Cardiac septum (tissue), 1 donor: ENCODE results near the gene ZAR1. TPM values are rescaled to one million over a fixed set of nuclear protein-coding genes. Genes with fewer than 3 reads are reported as not detected.
"Not testable (repeated sequence)": the region's sequence is repeated elsewhere in the genome, so short reads cannot be mapped to it uniquely, and the experiment has no call there.

ENCODE experiments used
- DNase-seq: peaks from one replicate; pipeline ENCODE4 v3.0.0-alpha.2; 2020; ENCODE audit warnings: low spot score
- intact Hi-C: fragments of 100-400 bp; cut with DNase I; formaldehyde crosslinking; loops from one replicate; pipeline ENCODE4 v1.14.0; 2022
- long read RNA-seq: library from polyadenylated mRNA; unstranded; transcript quantifications from one replicate; pipeline ENCODE4 v2.0.0, GENCODE V29; 2021
- total RNA-seq: library from RNA; stranded (reverse); fragmentation: NEBNext Ultra II Directional; extraction: Animal tissue kit (Norgen Biotek cat#: 25700); gene quantifications from one replicate; pipeline ENCODE4 v1.2.1, GENCODE V29; 2021
- donor health status: DM: no; HTN: no; CAD: no.

The ZAR1 gene, protein sequence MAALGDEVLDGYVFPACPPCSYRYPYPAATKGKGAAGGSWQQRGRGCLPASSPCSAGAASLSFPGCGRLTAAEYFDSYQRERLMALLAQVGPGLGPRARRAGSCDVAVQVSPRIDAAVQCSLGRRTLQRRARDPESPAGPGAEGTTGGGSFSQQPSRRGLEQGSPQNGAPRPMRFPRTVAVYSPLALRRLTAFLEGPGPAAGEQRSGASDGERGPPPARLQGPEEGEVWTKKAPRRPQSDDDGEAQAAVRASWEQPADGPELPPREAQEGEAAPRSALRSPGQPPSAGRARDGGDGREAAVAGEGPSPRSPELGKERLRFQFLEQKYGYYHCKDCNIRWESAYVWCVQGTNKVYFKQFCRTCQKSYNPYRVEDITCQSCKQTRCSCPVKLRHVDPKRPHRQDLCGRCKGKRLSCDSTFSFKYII
- total RNA-seq = not detected
- long read RNA-seq = 0 reads

DNA sequence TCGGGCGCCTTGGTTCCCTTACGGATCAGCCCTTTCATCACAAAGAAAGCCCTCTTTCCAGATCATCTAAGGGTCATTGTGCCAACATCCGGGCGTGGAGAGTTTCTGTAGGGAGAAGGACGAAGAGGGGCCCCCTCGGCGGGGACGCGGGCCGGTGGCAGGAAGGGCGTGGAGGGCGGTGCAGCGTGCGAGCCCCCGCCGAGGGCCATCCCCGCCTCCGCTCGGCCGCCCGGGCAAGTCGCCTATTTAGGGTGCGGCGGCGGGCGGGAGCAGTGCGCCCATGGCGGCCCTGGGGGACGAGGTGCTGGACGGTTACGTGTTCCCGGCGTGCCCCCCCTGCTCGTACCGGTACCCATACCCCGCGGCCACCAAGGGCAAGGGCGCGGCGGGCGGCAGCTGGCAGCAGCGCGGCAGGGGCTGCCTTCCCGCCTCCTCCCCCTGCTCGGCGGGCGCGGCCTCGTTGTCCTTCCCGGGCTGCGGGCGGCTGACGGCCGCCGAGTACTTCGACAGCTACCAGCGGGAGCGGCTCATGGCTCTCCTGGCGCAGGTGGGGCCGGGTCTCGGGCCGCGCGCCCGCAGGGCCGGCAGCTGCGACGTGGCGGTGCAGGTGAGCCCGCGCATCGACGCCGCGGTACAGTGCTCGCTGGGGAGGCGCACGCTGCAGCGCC lies at the start of gene ZAR1:
Gene ZAR1, plus strand, starts transcription at position 241 of the 668 bp plus-strand sequence. Its CDS starts 40 bp downstream, at position 281.
- DNase-seq = no peak
- intact Hi-C loops = no loop called here

DNA sequence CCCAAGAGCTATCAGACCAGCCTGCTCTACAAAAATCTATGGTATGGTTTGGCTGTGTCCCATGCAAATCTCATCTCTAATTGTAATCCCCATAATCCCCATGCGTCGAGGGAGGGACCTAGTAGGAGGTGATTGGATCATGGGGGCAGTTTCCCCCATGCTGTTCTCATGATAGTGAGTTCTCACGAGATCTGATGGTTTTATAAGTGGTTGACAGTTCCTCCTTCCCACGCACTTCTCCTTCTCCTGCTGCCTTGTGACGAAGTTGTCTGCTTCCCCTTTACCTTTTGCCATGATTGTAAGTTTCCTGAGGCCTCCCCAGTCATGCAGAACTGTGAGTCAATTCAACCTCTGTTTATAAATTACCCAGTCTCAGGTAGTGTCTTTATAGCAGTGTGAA lies 49.1 kb upstream of the ZAR1 start:
- DNase-seq = not testable (repeated sequence)
- intact Hi-C loops = loop anchor here (10.0 kb wide), 1 partner anchor 524 kb away; no protein-coding TSS in a partner anchor

DNA sequence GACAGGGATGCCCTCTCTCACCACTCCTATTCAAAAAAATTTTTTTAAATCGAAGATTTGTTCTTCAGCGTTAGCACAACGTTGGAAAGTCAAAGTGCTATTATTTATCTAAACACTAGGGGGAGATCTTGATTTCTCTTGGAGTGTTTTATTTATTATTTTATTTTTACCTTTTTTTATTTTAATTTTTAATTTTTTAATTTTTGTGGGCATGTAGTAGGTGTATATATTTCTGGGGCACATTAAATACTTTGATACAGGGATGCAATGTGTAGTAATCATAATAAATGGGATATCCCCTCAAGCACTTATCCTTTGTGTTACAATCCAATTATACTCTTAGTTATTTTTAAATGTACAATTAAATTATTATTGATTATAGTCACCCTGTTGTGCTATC lies 44.3 kb upstream of the ZAR1 start:
- no peak for DNase-seq
- intact Hi-C loops = loop anchor here (10.0 kb wide), 1 partner anchor 519 kb away; no protein-coding TSS in a partner anchor

DNA sequence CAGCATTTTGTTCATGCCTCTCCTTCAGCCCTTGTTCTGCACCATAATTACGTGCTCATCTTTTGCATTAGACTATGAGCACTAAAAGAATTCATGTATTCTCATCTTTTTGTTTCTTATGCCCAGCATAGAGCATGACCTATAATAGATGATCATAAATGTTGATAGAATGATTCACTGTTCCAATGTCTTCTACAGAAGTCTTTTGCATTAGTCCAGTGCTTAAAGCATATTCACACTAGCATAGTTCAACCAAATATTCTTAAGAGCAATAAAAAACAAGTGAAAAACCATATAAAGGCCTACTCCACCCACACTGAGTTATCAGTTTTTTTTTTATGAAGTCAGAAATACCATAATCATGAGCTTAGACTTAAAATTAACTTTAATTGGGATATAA lies 43.4 kb upstream of the ZAR1 start:
- DNase-seq = no peak
- intact Hi-C loops = loop anchor here (10.0 kb wide), 1 partner anchor 518 kb away; no protein-coding TSS in a partner anchor

DNA sequence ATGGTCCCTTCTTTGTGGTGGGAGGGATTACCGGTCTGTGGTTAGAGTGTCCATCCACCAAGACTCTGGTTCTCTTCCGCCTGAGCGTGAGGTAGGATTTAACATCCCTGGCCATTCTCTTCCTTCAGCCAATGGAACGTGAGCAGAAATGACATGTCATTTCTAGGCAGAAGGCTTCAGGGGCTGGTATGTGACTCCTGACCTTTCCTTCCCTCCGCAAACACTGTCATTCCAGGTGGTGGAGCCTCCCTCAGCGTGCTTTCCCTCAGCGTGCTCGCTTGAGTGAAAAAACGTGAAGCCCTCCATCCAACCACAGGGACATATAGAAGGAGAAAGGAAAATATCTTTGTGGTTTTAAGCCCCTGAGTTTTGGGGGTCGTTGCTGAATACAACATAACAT lies 40.9 kb upstream of the ZAR1 start:
- intact Hi-C loops = loop anchor here (10.0 kb wide), 1 partner anchor 516 kb away; no protein-coding TSS in a partner anchor

DNA sequence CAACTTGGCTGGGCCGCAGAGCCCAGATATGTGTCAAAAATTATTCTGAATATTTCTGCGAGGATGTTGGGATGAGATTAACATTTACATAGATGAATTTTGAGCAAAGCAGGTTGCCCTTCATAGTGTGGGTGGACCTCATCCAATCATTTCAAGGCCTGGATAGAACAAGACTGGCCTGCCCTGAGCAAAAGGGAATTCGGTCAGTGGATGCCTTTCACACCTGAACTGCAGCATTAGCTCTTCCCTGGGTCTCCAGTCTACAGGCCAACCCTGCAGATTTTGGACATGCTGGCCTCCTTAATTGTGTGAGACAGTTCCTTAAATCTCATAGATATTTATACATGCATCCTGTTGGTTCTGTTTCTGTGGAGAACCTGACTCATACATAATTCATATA lies 39.3 kb upstream of the ZAR1 start:
- intact Hi-C loops = no loop called here
- DNase-seq = no peak

More for the DNA sequence above, 40.9 kb upstream of the ZAR1 start:
- no peak for DNase-seq

DNA sequence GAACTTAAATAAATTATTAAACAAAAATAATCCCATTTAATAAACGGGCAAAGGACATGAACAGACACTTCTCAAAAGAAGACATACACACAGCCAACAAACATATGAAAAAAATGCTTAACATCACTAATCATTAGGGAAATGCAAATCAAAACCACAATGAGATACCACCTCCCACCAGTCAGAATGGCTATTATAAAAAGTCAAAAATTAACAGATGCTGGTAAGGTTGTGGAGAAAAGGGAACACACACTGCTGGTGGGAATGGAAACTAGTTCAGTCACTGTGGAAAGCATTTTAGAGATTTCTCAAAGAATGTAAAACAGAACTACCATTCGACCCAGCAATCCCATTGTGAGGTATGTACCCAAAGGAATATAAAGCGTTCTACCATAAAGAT lies 38.4 kb upstream of the ZAR1 start:
- DNase-seq, intact Hi-C loops: not testable (repeated sequence)

DNA sequence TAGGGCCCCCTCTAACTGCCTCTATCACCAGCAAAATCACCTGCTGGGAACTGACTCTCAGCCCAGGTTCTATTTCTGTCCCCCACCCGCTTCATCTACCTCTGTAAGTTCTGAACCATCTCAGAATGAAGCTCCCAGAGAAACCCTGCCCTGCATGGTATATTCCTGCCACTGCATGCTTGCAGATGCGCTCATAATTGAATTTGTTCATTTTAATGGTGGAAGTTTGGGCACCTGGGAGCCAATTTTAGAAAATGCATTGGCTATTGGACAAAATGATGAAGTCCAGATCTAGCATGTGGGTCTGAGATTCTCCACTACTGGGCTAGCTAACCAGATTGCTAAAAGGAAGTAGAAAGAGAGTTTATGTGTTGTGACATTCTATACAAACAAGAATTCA lies 35.5 kb upstream of the ZAR1 start:
- intact Hi-C loops = no loop called here
- DNase-seq = no peak

DNA sequence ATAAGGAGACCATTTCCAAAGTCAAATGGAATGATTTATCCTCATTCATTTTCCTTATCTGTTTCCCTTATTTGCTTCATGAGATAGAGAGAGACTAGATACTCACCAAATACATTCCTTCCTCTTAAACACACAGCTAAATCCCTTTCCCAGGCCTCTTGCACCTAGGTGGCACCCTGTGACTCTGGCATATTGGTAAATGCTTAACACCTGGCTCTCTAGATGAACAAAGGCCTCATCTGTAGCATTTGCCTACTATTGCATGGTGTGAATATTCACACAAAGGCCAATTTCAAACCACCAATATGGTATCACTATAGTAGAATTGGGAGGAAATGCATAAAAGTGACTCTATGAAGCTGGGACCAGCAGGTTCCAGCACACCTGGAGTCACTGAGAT lies 29.1 kb upstream of the ZAR1 start:
- intact Hi-C loops = no loop called here
- DNase-seq = no peak

DNA sequence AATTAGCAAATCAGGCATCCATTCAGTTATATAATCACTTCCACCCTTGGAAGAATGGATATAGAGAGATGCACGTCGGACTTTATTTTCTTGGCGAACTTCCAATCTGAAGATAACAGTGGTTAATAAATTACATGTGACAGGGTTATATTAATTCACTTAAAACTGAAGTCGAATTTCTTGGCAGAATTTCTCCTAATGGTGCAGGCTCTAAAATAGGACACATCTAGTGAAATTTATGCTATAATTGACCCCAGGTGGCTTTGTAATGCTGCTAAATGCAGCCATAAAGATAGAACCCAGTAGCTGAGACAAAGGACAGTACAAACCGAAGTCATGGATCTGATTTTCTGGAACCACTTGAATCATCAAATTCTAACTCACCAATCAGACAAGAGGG lies 27.7 kb upstream of the ZAR1 start:
- intact Hi-C loops = no loop called here
- DNase-seq = no peak

DNA sequence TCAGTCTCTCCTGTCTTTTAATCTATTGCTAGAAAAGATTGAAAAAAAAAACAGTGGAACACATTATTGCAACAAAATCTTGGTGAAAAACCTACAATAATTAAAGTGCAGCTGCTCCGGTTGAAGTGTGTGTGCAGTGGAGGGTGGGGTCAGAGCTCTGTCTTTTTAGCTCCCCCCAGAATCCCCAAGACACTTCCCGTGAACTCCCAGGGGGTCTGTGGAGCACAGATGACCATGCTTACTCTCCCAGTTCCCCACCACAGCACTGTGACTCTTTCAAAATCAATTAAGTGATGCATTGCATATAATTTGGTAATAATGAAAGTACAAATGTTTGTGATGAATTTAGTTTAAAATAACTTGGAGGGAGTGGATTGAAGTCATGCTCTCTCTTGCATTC lies 22.6 kb upstream of the ZAR1 start:
- DNase-seq = no peak

DNA sequence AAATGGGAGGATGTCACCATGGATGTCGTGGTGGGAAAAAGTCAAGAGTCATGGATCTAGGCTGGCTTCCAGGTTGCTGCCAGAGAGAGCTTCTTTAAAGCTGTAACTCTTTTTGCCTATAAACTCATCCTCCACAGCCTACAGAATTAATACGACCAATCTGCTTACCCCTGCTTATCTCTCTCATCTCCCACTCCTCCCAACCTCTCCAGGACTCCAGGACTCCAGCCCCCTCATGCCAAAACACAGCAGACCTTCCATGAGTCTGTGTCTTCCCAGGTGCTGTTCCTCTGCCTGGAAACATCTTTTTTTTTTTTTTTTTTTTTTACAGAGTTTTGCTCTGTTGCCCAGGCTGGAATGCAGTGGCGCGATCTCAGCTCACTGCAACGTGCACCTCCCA lies 22.2 kb upstream of the ZAR1 start:
- intact Hi-C loops = no loop called here
- no peak for DNase-seq

More for the DNA sequence above, 22.6 kb upstream of the ZAR1 start:
- intact Hi-C loops = no loop called here

DNA sequence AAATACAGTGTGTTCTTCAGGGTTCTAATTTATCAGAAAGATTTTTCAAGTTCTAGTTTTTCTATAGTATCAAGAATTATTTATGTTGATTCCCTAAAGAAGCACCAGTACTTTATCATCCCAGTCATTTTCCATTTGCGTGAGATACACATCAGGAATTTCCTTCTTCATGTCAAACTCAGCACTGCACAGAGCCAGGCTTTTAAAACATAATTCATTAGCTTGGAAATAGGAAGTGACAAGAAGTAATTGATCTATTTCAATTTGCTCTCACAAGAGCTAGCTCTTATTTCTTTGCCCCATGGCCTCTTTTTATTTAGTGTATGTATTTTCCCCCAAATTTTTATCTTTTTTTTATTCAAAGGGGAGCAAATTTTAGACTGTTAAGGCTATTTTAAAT lies 19.9 kb upstream of the ZAR1 start:
- DNase-seq = no peak
- intact Hi-C loops = no loop called here

DNA sequence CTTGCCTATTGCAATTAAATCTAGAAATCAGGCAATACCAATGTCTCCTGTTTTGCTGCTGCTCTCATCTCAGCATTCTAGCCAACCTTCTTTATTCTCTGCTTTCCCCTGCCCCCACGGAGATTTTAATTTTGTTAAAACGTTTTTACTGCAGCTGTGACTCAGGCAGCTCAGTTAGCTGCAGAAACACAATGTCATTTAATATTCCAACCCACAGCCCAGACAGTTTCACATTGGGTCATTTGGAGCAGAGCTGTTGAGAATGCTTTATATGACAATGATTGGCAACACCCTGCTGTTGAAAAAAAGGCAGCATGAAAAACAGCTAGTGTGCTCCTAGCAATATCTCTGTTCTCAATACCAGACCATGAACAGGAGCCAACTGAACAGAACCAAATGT lies 19.5 kb upstream of the ZAR1 start:
- intact Hi-C loops = no loop called here
- no peak for DNase-seq

DNA sequence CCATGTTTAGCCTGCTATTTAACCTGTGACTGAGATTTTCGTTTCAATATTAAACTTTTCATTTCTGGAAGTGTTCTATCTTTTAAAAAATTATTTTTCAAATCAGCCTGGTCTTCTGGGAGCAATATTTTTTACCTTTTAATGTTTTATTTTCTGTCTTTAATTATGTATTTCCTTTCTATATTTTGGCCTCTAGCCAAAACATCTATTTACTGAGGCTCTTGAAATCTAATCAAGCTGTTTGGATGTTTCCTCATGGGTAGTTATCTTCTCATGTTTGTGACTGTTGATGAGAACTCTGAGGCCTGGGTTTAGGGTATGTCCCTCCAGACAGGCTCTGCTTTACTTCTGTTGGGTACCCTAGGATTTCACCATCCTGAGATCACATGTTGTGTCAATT lies 17.3 kb upstream of the ZAR1 start:
- DNase-seq = no peak
- intact Hi-C loops = no loop called here

DNA sequence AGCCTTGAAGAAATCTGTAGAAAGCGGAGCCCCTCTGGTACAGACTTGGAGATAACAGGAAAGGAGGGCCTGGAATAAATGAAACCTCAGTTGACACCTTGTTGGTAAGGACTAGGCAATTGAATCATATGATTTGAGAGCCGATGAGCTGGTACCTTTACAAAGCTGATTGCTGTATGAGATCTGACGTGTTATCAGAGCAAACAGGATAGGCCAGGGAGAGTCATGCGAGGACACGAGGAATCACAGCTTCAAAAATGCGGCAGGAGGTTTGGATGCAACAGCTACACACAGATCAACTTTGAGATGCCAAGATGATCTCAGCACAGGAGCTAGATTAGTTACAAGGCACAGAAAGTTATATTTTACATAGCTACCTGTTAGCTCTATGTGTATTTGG lies 14.3 kb upstream of the ZAR1 start:
- DNase-seq = no peak
- intact Hi-C loops = no loop called here

DNA sequence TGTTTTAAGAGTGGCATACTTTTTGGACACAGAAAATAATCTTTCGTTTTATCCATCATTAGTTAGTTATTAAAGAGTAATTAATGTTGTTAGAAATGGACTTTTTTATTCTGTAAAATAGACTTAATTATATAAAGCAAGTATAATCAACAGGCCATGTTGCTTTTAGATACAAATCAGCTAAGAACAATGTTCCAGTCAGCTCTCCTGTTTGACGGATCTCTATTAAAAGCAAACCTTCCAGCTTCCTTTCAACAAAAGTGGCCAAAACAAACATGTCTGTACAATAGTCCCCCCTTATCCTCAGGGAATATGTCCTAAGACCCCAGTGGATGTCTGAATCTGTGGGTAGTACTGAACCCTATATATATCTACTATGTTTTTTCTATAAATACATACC lies 11.8 kb upstream of the ZAR1 start:
- intact Hi-C loops = no loop called here
- DNase-seq = no peak

DNA sequence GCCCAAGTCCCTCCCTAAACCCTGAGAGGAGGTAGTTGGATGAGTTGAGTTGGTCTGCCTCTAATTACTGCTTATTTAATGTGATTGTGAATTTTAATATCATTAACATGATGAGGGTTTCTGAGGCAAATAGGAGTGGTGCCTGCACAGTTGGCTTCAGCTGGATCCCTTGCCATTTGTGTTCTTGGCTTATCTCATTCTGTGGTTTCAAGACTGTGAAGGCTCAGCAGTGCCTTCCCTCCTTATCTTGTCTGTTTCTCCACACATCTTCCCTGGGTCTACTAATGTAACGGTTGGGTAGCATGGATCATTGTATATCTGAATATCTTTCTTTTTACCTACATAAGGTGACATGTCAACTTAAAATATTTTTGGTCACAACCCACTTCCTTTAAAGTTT lies 8.5 kb upstream of the ZAR1 start:
- no peak for DNase-seq
- intact Hi-C loops = no loop called here

DNA sequence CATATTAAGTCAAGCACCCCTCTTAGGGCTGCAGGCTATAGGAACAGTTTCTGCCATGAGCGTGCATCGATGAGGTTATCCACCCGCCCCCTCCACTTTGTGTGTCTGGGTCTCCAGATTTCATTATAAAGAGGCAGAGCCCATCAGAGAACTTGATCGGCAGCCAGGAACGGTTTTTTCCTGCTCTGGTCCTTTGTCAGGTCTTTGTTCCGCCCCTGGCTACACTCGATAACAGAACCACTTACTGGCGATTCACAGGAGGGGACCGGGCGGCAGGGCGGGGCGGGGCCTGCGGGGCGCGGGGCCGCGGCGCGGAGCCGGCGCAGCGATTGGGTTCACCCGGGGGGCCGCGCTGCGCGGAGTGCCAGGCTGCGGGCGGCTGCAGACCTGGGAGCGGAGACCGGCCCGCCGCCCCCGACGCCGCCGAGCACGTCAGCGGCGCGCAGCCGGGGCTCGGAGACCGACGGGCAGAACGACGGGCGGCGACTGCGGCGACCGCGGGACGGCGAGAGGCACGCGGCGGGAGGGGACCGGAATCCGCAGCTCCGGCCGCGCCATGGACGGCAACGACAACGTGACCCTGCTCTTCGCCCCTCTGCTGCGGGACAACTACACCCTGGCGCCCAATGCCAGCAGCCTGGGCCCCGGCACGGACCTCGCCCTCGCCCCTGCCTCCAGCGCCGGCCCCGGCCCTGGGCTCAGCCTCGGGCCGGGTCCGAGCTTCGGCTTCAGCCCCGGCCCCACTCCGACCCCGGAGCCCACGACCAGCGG lies 6.9 kb upstream of the ZAR1 start, which contains the start of gene SLC10A4:
Gene SLC10A4, plus strand, starts transcription at position 338 of the 771 bp plus-strand sequence. Its CDS starts 219 bp downstream, at position 557.
- intact Hi-C loops = no loop called here
- no peak for DNase-seq
